ENCODE data around the gene NCEH1.

DNA sequence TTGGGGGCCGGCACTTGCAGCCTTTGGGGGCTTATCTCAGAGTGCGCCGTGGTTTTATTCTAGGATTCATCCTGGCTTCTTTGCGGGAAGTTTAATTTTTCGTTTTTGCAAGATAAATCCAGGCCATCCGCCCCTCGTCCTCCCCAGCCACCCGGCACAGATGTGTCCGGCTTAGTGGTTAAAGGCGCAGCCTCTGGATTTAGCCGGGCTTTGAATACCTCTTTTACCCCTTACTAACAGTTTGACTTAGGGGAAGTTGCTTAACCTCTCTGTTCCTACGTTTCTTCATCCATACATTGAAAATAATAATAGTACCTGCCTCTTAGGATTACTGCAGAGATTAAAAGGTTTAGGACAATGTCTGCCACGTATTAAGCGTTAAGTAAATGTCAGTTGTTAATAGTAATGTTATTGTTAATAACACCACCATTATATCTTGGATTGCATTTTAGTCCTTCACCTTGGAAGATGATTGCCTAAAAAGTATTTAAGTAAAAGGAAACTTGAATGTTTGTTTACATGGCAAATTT, 40.4 kb upstream of the NCEH1 start:
- TF ChIP-seq POLR2A (IDR thresholded peaks at IDR 0.05; ENCODE audit: low read depth, low read length) = no peak
- TF ChIP-seq, protein P1, sequence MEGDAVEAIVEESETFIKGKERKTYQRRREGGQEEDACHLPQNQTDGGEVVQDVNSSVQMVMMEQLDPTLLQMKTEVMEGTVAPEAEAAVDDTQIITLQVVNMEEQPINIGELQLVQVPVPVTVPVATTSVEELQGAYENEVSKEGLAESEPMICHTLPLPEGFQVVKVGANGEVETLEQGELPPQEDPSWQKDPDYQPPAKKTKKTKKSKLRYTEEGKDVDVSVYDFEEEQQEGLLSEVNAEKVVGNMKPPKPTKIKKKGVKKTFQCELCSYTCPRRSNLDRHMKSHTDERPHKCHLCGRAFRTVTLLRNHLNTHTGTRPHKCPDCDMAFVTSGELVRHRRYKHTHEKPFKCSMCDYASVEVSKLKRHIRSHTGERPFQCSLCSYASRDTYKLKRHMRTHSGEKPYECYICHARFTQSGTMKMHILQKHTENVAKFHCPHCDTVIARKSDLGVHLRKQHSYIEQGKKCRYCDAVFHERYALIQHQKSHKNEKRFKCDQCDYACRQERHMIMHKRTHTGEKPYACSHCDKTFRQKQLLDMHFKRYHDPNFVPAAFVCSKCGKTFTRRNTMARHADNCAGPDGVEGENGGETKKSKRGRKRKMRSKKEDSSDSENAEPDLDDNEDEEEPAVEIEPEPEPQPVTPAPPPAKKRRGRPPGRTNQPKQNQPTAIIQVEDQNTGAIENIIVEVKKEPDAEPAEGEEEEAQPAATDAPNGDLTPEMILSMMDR (conservative IDR thresholded peaks at IDR 0.05; ENCODE audit: low read depth, low read length) = no peak
- TF ChIP-seq RAD21 (IDR thresholded peaks at IDR 0.05; ENCODE audit: low read length) = no peak
- TF ChIP-seq CHD1 (IDR thresholded peaks at IDR 0.05; ENCODE audit: low read depth, low read length) = no peak
- TF ChIP-seq RCOR1 (IDR thresholded peaks at IDR 0.05; ENCODE audit: insufficient replicate concordance, low read length) = no peak
- TF ChIP-seq, protein P2, sequence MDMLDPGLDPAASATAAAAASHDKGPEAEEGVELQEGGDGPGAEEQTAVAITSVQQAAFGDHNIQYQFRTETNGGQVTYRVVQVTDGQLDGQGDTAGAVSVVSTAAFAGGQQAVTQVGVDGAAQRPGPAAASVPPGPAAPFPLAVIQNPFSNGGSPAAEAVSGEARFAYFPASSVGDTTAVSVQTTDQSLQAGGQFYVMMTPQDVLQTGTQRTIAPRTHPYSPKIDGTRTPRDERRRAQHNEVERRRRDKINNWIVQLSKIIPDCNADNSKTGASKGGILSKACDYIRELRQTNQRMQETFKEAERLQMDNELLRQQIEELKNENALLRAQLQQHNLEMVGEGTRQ (IDR thresholded peaks at IDR 0.05; ENCODE audit: low read depth, low read length) = no peak
- TF ChIP-seq, protein P3, sequence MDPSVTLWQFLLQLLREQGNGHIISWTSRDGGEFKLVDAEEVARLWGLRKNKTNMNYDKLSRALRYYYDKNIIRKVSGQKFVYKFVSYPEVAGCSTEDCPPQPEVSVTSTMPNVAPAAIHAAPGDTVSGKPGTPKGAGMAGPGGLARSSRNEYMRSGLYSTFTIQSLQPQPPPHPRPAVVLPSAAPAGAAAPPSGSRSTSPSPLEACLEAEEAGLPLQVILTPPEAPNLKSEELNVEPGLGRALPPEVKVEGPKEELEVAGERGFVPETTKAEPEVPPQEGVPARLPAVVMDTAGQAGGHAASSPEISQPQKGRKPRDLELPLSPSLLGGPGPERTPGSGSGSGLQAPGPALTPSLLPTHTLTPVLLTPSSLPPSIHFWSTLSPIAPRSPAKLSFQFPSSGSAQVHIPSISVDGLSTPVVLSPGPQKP (IDR thresholded peaks at IDR 0.05; ENCODE audit: borderline replicate concordance, low read depth, low read length) = no peak
- no peak for TF ChIP-seq CEBPB (IDR thresholded peaks at IDR 0.05; ENCODE audit: low read depth, low read length)
- TF ChIP-seq MAZ (IDR thresholded peaks at IDR 0.05; ENCODE audit: borderline replicate concordance, low read depth, low read length) = no peak

Data from IMR-90 (cell line).